Activated T-cell treated with anti-CD3 and anti-CD28 coated beads, Interleukin-2, amount 50 U/mL, for 1 hour (primary cell): Measurements from ENCODE around the gene SLC26A1.
"Not testable (repeated sequence)": the region's sequence is repeated elsewhere in the genome, so short reads cannot be mapped to it uniquely, and the experiment has no call there.

Source experiments
- DNase-seq: peaks from one replicate; pipeline ENCODE4 v3.0.0-alpha.2; 2020

SLC26A1 gene

DNA sequence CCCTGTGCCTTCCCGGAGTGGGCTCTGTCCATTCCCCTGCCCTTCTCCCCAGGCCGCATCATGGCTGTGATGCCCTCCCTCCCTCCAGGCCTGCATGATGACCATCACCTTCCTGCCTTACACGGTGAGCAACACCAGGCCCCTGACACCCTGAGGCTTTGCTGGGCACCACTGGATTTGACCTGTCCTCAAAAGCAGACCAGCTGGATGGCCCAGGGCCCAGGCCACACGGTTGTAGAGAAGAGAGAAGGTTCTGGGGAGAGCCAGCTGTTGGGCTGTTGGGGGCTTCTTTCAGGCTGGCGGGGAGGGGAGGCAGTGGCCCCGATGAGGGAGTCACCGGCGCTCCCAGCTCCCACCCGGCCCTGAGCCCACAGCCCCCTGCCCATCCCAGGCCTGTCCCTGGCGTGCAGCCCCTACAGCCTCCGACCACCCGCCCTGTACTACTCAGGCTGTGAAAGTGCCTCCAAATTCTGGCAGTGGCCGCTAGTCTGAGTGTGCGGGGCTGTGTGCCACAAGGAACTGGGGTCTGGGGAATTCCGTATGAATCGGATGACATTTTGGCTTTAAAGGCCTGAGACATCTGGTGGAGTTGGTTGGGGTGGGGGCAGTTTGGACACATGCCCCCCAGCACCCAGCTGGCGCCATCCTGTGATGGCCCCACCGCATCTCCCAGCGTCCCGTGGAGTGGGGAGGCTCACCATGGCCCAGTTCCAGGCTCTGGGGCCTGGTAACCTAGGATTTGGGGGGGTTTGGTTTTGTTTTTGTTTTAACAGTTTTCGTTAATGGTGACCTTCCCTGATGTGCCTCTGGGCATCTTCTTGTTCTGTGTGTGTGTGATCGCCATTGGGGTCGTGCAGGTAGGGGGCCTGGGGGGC lies 41.4 kb downstream of the SLC26A1 start:
- DNase-seq, result no peak

DNA sequence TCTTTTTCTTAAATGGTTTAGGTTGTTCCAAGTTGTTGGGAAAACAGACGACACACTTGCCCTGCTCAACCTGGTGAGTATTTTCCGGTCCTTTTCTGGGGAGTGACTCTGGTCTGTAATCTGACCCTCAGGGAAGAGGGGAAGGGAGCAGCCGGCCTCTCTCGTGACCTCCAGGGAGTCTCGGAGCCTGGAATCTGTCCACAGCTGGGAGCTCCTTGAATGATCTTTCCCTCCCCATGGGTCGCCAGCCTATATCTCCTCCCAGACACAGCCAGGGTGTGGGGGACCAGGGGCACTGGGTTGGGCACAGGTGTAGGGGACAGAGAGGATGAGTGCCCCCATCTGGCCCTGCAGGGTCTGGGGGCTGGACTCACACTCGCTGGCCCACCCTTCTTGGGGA lies 42.0 kb downstream of the SLC26A1 start:
- DNase-seq, result no peak

DNA sequence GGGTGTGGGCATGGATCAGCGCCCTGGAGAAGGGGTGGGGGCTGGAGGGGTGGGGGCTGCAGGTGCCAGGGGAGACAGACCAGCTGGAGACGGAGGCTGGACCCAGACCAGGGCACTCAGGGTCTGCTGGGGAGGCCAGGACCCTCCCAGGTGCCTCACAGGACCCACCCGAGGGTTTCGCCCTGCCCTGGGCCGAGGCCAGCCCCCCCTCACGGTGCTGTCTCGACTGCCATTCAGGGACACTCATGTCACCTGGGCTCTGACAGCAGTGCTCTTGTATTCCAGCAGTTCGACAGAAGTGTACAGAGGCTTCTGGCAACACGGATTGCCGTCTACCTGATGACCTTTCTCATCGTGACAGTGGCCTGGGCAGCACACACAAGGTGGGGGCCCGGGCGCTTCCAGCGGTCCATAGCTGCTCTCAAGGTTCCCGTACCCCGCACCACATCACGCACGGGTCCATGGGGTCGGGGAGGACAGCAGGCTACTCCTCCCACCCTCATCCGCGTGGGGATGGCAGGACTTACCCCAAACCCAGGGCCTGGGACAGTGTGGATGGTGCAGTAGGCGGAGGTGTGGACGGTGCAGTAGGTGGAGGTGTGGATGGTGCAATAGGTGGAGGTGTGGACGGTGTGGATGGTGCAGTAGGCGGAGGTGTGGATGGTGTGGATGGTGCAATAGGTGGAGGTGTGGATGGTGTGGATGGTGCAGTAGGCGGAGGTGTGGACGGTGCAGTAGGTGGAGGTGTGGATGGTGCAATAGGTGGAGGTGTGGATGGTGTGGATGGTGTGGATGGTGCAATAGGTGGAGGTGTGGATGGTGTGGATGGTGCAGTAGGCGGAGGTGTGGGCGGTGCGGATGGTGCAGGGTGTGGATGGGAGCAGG lies 42.8 kb downstream of the SLC26A1 start:
- DNase-seq, result no peak

DNA sequence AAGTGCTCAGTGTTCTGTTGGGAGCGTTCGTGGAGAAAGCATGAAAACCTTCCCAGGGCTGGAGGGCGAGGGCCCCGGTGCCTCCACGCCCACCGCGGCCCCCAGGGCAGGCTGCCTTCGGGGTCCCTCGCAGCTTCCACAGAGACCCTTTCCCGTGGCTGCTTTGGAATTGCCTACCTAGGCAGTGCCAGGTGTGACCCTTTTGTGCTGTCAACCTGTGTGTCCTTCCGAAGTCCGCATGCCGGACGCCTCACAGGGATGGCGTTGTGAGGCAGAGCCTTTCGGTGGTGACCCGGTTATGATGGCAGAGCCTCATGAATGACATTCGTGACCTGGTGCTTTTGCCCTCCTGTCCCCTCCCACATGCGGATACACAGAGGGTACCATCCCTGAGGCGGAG lies 43.5 kb downstream of the SLC26A1 start:
- DNase-seq, result no peak

DNA sequence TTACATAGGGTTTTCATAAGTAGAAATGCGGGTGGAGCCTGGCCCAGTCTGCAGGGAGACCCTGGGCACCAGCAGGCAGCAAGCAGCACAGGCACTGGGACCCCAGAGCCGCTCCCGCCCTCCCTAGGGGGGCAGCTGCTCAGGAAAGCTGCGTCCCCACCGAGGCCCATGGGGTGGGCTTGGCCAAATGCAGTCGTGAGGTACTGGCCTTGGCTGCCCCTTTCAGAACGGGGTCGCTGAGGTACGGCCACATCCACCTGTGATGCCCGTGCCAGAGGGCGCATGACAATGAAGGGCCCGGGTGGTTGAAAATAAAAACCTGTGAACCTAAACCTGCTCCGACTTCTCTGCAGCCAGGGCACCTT lies 44.3 kb downstream of the SLC26A1 start:
- DNase-seq, result no peak

DNA sequence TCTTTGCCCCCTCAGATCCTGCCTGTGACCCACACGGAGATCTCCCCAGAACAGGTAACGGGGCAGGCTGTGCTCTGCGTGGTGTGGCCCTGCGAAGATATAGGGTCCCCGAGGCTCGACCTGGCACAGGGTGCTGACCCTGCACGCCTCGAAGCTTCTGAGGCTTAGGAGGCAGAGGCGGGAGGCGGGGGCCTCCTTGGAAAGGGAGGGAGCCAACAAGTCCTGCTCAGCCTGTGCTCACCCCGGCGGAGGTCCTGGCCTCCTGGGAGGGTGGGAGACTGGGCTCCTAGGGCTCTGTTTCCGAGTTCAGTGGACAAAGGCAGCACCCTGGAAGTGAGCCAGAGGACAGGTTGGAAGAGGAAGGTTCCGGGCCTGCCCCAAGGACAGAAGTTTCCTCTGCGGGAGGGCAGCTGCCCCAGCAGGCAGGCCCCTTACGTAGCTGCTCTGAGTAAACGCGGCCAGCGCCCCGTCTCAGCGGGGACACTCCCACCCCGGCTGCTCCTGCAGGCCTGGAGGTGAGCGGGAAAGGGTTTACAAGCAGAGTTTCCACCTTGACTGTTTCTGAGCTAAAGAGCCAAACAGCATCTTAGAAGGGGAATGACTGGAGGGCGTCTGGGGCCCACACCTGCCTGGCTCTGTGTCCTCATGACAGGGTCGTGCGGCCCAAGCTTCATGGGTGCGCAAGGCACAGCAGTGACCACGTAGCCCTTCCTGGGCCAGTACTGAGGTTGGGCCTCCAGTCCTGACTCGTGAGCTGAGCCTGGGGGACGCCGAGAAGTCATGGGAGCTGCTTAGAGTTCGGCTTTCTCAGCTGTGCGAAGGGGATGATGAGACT lies 44.9 kb downstream of the SLC26A1 start:
- DNase-seq, result no peak

DNA sequence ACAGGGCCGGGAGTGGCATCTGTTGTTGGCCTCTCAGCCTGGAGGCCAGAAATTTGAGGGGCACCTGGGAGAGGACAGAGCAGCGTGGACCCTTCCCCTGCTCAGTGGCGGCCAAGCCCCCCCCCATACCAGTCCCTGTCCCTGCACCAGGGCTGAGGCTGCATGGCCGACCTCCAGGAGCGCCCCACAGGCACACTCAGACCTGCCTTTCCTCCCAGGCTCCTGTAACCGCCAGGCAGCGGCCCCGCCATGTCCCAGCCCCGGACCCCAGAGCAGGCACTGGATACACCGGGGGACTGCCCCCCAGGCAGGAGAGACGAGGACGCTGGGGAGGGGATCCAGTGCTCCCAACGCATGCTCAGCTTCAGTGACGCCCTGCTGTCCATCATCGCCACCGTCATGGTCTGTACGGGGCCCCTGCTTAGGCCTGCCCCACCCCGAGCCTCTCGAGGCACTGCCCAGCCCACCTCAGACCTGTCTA lies 45.7 kb downstream of the SLC26A1 start:
- DNase-seq, result no peak

GRCh38 chr4:946517-947471 lies 46.4 kb downstream of the SLC26A1 start:
- no peak for DNase-seq

- DNase-seq, result no peak
Measured at GRCh38 chr4:946103-946450, 47.1 kb downstream of the SLC26A1 start.

DNA sequence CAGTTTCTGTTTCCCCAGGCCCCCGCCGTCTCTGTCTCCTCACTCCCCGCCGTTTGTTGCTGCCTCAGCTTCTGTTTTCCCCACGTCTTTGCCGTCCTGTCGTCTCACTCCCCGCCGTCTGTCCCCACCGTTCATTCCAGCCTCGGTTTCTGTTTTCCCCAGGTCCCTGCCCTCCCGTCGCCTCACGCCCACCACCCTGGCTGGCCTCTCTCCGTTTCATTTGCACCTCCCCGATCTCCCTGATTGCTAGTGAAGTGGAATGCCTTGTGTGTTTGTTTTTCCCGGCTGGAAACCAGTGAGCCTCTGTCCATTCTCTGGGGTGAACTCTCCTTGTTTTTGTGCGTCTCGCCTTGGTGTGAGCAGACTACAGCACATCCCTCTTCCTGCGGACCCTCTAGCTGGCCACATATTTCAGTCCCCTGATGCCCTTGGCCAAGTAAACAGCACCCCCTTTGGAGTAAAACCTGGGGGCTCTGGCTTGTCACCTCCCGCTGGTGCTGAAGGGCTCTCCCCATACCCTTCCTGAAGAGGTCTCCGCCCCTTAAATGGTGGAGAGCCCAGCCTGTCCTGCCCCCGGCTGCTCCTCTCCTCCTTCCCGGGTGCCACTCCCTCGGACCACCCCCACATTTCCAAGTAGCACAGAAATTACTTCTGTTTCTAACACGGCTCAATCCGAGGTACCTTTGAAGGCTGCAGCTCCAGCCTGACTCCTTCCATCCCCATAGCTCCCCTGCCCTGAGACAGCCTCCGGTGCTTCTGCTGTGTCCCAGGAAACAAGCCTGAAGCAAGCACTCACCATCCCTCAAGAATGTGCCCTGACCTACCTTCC lies 47.7 kb downstream of the SLC26A1 start:
- DNase-seq, result no peak

DNA sequence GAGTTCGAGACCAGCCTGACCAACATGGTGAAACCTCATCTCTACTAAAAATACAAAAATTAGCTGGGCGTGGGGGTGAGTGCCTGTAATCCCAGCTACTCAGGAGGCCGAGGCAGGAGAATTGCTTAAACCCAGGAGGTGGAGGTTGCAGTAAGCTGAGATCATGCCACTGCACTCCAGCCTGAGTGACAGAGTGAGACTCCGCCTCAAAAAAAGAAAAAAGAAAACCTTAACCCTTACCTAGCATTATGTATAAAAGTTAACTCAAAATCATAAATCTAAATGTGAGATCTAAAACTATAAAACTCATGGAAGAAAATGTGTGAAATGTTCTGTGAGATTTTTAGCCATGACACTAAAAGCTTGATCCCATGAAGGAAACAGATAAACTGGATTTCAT lies 53.7 kb downstream of the SLC26A1 start:
- not testable (repeated sequence) for DNase-seq
